ES-I3 (cell line): ENCODE data around the gene LRRC28.
"Not testable (repeated sequence)": the region's sequence is repeated elsewhere in the genome, so short reads cannot be mapped to it uniquely, and the experiment has no call there.

Experiments
- H3K36me3 ChIP-seq: 2 replicates; pipeline ENCODE4 v1.6.1; 2013; ENCODE audit warnings: mild to moderate bottlenecking, low read length, control low read depth, moderate library complexity; ENCODE audit not compliant: insufficient read depth
- H3K4me1 ChIP-seq: 2 replicates; pipeline ENCODE4 v1.6.1; 2013; ENCODE audit warnings: mild to moderate bottlenecking, control low read depth, low read length; ENCODE audit not compliant: insufficient read depth
- H3K9ac ChIP-seq: 2 replicates; pipeline ENCODE4 v1.6.1; 2013; ENCODE audit warnings: low read depth, mild to moderate bottlenecking, low read length, moderate library complexity
- H3K9me3 ChIP-seq: 2 replicates; pipeline ENCODE4 v1.6.1; 2013; ENCODE audit warnings: mild to moderate bottlenecking, low read length, moderate library complexity; ENCODE audit not compliant: control insufficient read depth, insufficient read depth

The LRRC28 gene

GRCh38 chr15:99393641-99394040, 142.4 kb downstream of the LRRC28 start:
- Histone ChIP-seq H3K9ac (no peak overlapping the region), H3K9me3 (no peaks in the 10 kb centered on the region), H3K4me1 (0 out of 2 replicates have a peak, but pooled peaks cover 2% of the 10 kb centered on the region), H3K36me3 (no peaks in the 10 kb centered on the region)

- Histone ChIP-seq H3K9me3 (no peaks in the 10 kb centered on the region), H3K9ac (no peak overlapping the region), H3K4me1 (no peaks in the 10 kb centered on the region), H3K36me3 (no peaks in the 10 kb centered on the region)
Observed at GRCh38 chr15:99396375-99396774, 145.1 kb downstream of the LRRC28 start.

- H3K9me3 ChIP-seq, result no peaks in the 10 kb centered on the region
- H3K9ac ChIP-seq, result no peak overlapping the region
- H3K36me3 ChIP-seq, result no peaks in the 10 kb centered on the region
- no peaks in the 10 kb centered on the region for H3K4me1 ChIP-seq
Observed at GRCh38 chr15:99399061-99399460, 147.8 kb downstream of the LRRC28 start.

GRCh38 chr15:99399618-99400017, 148.3 kb downstream of the LRRC28 start:
- Histone ChIP-seq H3K36me3 (no peaks in the 10 kb centered on the region), H3K9ac (no peak overlapping the region), H3K4me1 (no peaks in the 10 kb centered on the region), H3K9me3 (no peaks in the 10 kb centered on the region)

- H3K36me3 ChIP-seq, H3K9ac ChIP-seq, H3K4me1 ChIP-seq, H3K9me3 ChIP-seq: not testable (repeated sequence)
Observed at GRCh38 chr15:99401216-99401615, 149.9 kb downstream of the LRRC28 start.

- H3K9me3 ChIP-seq, result no peaks in the 10 kb centered on the region
- H3K9ac ChIP-seq, result no peak overlapping the region
- no peaks in the 10 kb centered on the region for H3K4me1 ChIP-seq
- no peaks in the 10 kb centered on the region for H3K36me3 ChIP-seq
Observed at GRCh38 chr15:99402014-99402729, 150.9 kb downstream of the LRRC28 start.

GRCh38 chr15:99403597-99403996, 152.3 kb downstream of the LRRC28 start:
- no peaks in the 10 kb centered on the region for H3K36me3 ChIP-seq
- H3K4me1 ChIP-seq, result no peaks in the 10 kb centered on the region
- no peak overlapping the region for H3K9ac ChIP-seq
- no peaks in the 10 kb centered on the region for H3K9me3 ChIP-seq

GRCh38 chr15:99404454-99404853, 153.2 kb downstream of the LRRC28 start:
- H3K36me3 ChIP-seq, result no peaks in the 10 kb centered on the region
- H3K9me3 ChIP-seq, result no peaks in the 10 kb centered on the region
- no peak overlapping the region for H3K9ac ChIP-seq
- no peaks in the 10 kb centered on the region for H3K4me1 ChIP-seq

- Histone ChIP-seq H3K9me3 (no peaks in the 10 kb centered on the region), H3K4me1 (no peaks in the 10 kb centered on the region), H3K36me3 (no peaks in the 10 kb centered on the region), H3K9ac (no peak overlapping the region)
Observed at GRCh38 chr15:99406120-99406519, 154.8 kb downstream of the LRRC28 start.

- H3K4me1 ChIP-seq, result no peaks in the 10 kb centered on the region
- H3K36me3 ChIP-seq, result no peaks in the 10 kb centered on the region
- no peaks in the 10 kb centered on the region for H3K9me3 ChIP-seq
- H3K9ac ChIP-seq, result no peak overlapping the region
Observed at GRCh38 chr15:99406716-99407487, 155.6 kb downstream of the LRRC28 start.

GRCh38 chr15:99407716-99408115, 156.4 kb downstream of the LRRC28 start:
- no peak overlapping the region for H3K9ac ChIP-seq
- no peaks in the 10 kb centered on the region for H3K36me3 ChIP-seq
- H3K4me1 ChIP-seq, result no peaks in the 10 kb centered on the region
- no peaks in the 10 kb centered on the region for H3K9me3 ChIP-seq

GRCh38 chr15:99408236-99409096, 157.2 kb downstream of the LRRC28 start:
- Histone ChIP-seq H3K4me1 (no peaks in the 10 kb centered on the region), H3K36me3 (no peaks in the 10 kb centered on the region), H3K9me3 (no peaks in the 10 kb centered on the region), H3K9ac (no peak overlapping the region)

- H3K9ac ChIP-seq, result no peak overlapping the region
- H3K4me1 ChIP-seq, result no peaks in the 10 kb centered on the region
- H3K9me3 ChIP-seq, result no peaks in the 10 kb centered on the region
- no peaks in the 10 kb centered on the region for H3K36me3 ChIP-seq
Observed at GRCh38 chr15:99409097-99409473, 157.8 kb downstream of the LRRC28 start.

GRCh38 chr15:99409560-99409959, 158.3 kb downstream of the LRRC28 start:
- H3K9me3 ChIP-seq, result no peaks in the 10 kb centered on the region
- no peaks in the 10 kb centered on the region for H3K36me3 ChIP-seq
- no peak overlapping the region for H3K9ac ChIP-seq
- H3K4me1 ChIP-seq, result no peaks in the 10 kb centered on the region
